ENCODE data around the gene ZDHHC1. TPM values are rescaled to one million over a fixed set of nuclear protein-coding genes. Genes with fewer than 3 reads are reported as not detected.
A peak's percentile ranks its signal among the peaks of the same experiment; 100 is the strongest.

ZDHHC1 gene
- total RNA-seq, 1 donor, result 7.6 TPM

GRCh38 chr16:67428146-67428731 lies 12.0 kb upstream of the ZDHHC1 start:
- H3K4me3 ChIP-seq (ENCODE audit: low read depth, low read length), result no peak overlapping the region
- DNase-seq (ENCODE audit: low read depth), result peak; percentile 59
- peak; percentile 92 for TF ChIP-seq CTCF (IDR thresholded peaks at IDR 0.05; ENCODE audit: insufficient read depth, low read length)

GRCh38 chr16:67426950-67427349 lies 10.7 kb upstream of the ZDHHC1 start:
- H3K4me3 ChIP-seq (ENCODE audit: low read depth, low read length), result no peak overlapping the region
- no peak for TF ChIP-seq CTCF (IDR thresholded peaks at IDR 0.05; ENCODE audit: insufficient read depth, low read length)
- DNase-seq (ENCODE audit: low read depth), result no peak

GRCh38 chr16:67426022-67426421 lies 9.7 kb upstream of the ZDHHC1 start:
- TF ChIP-seq CTCF (IDR thresholded peaks at IDR 0.05; ENCODE audit: insufficient read depth, low read length), result no peak
- H3K4me3 ChIP-seq (ENCODE audit: low read depth, low read length), result no peak overlapping the region
- no peak for DNase-seq (ENCODE audit: low read depth)

- DNase-seq (ENCODE audit: low read depth), result no peak
- no peak overlapping the region for H3K4me3 ChIP-seq (ENCODE audit: low read depth, low read length)
- TF ChIP-seq CTCF (IDR thresholded peaks at IDR 0.05; ENCODE audit: insufficient read depth, low read length), result no peak
These were observed 9.3 kb upstream of the ZDHHC1 start for GRCh38 chr16:67425580-67425979.

GRCh38 chr16:67425061-67425460 lies 8.8 kb upstream of the ZDHHC1 start:
- no peak overlapping the region for H3K4me3 ChIP-seq (ENCODE audit: low read depth, low read length)
- no peak for DNase-seq (ENCODE audit: low read depth)
- TF ChIP-seq CTCF (IDR thresholded peaks at IDR 0.05; ENCODE audit: insufficient read depth, low read length), result no peak

GRCh38 chr16:67424261-67424615 lies 8.0 kb upstream of the ZDHHC1 start:
- DNase-seq (ENCODE audit: low read depth), result no peak
- no peak overlapping the region for H3K4me3 ChIP-seq (ENCODE audit: low read depth, low read length)
- TF ChIP-seq CTCF (IDR thresholded peaks at IDR 0.05; ENCODE audit: insufficient read depth, low read length), result no peak

GRCh38 chr16:67423611-67424260 lies 7.5 kb upstream of the ZDHHC1 start:
- DNase-seq (ENCODE audit: low read depth), result no peak

More at GRCh38 chr16:67423611-67424260, 7.5 kb upstream of the ZDHHC1 start:
- TF ChIP-seq CTCF (IDR thresholded peaks at IDR 0.05; ENCODE audit: insufficient read depth, low read length), result no peak
- H3K4me3 ChIP-seq (ENCODE audit: low read depth, low read length), result no peak overlapping the region

Measured in fibroblast of the aortic adventitia (primary cell).